Astrocyte of the cerebellum (primary cell): ENCODE measurements around the gene ANXA6.

ENCODE experiments used
- DNase-seq: peaks from one replicate; pipeline ENCODE4 v3.0.0-alpha.2; 2011; ENCODE audit warnings: low read depth
- H3K4me3 ChIP-seq: 2 replicates; pipeline ENCODE4 v1.5.1; 2011; ENCODE audit warnings: mild to moderate bottlenecking, low read depth, low read length, moderate library complexity
- CTCF ChIP-seq: IDR thresholded peaks from 2 replicates; pipeline ENCODE4 v1.5.1; 2012; ENCODE audit warnings: low read length, low read depth, moderate library complexity, mild to moderate bottlenecking; ENCODE audit errors: missing control alignments
- in situ Hi-C: cut with HindIII; loops from 2 replicates; pipeline ENCODE4 v1.10.0; 2017; ENCODE audit warnings: low sequenced_read_pairs

ANXA6 gene

GRCh38 chr5:151140686-151141459 lies 16.7 kb downstream of the ANXA6 start:
- no peak for DNase-seq
- in situ Hi-C loops, result no loop called here
- no peak overlapping the region for H3K4me3 ChIP-seq
- no peak for TF ChIP-seq CTCF

- no peak overlapping the region for H3K4me3 ChIP-seq
- in situ Hi-C loops, result no loop called here
- DNase-seq, result no peak
- TF ChIP-seq CTCF, result no peak
Measured at GRCh38 chr5:151139646-151140045, 17.9 kb downstream of the ANXA6 start.

GRCh38 chr5:151139015-151139414 lies 18.6 kb downstream of the ANXA6 start:
- DNase-seq, result no peak
- in situ Hi-C loops, result no loop called here
- no peak for TF ChIP-seq CTCF
- no peak overlapping the region for H3K4me3 ChIP-seq

GRCh38 chr5:151138114-151138513 lies 19.5 kb downstream of the ANXA6 start:
- no peak for DNase-seq
- no peak for TF ChIP-seq CTCF
- H3K4me3 ChIP-seq, result no peak overlapping the region
- in situ Hi-C loops, result no loop called here

- in situ Hi-C loops, result no loop called here
- no peak for TF ChIP-seq CTCF
- H3K4me3 ChIP-seq, result no peak overlapping the region
- no peak for DNase-seq
Measured at GRCh38 chr5:151137067-151137825, 20.3 kb downstream of the ANXA6 start.

GRCh38 chr5:151134228-151134627 lies 23.4 kb downstream of the ANXA6 start:
- DNase-seq, result no peak
- no peak for TF ChIP-seq CTCF
- H3K4me3 ChIP-seq, result no peak overlapping the region
- in situ Hi-C loops, result no loop called here
